SIG-M5 treated with dmso at 0.1 percent for 504 hours (cell line): ENCODE data around the gene TXNDC2.
"Not testable (repeated sequence)": the region's sequence is repeated elsewhere in the genome, so short reads cannot be mapped to it uniquely, and the experiment has no call there.

Experiments used
- DNase-seq: peaks from one replicate; lab custom pipeline; 2025; ENCODE audit not compliant: unreplicated experiment; lab: John Stamatoyannopoulos, UW

The TXNDC2 gene

GRCh38 chr18:9912285-9912684 is 26.5 kb downstream of the TXNDC2 start:
- not testable (repeated sequence) for DNase-seq

- DNase-seq, result no peak
Measured at GRCh38 chr18:9913151-9913525, 27.4 kb downstream of the TXNDC2 start.

- peak; percentile 94 for DNase-seq
Measured at GRCh38 chr18:9913526-9914333, 28.0 kb downstream of the TXNDC2 start, which contains the start of gene VAPA. VAPA (plus strand) TSS chr18:9914016; CDS start chr18:9914257, 241 bp downstream.

GRCh38 chr18:9914334-9914583 is 28.5 kb downstream of the TXNDC2 start:
- DNase-seq, result no peak

GRCh38 chr18:9914584-9915290 is 29.0 kb downstream of the TXNDC2 start:
- DNase-seq, result peak; percentile 72

GRCh38 chr18:9915291-9916076 is 29.7 kb downstream of the TXNDC2 start:
- no peak for DNase-seq

GRCh38 chr18:9916077-9916639 is 30.4 kb downstream of the TXNDC2 start:
- DNase-seq, result peak; percentile 21

GRCh38 chr18:9916808-9917207 is 31.0 kb downstream of the TXNDC2 start:
- DNase-seq, result no peak

- DNase-seq, result no peak
Measured at GRCh38 chr18:9918016-9918680, 32.4 kb downstream of the TXNDC2 start.

- DNase-seq, result no peak
Measured at GRCh38 chr18:9919564-9920232, 33.9 kb downstream of the TXNDC2 start.

GRCh38 chr18:9922592-9923311 is 37.0 kb downstream of the TXNDC2 start:
- no peak for DNase-seq

GRCh38 chr18:9924371-9924943 is 38.7 kb downstream of the TXNDC2 start:
- no peak for DNase-seq

GRCh38 chr18:9925369-9925768 is 39.6 kb downstream of the TXNDC2 start:
- DNase-seq, result no peak

GRCh38 chr18:9925795-9926194 is 40.0 kb downstream of the TXNDC2 start:
- DNase-seq, result no peak

GRCh38 chr18:9926223-9926894 is 40.6 kb downstream of the TXNDC2 start:
- DNase-seq, result no peak

GRCh38 chr18:9926977-9927376 is 41.2 kb downstream of the TXNDC2 start:
- no peak for DNase-seq

GRCh38 chr18:9927392-9928063 is 41.8 kb downstream of the TXNDC2 start:
- DNase-seq, result no peak

GRCh38 chr18:9928646-9929259 is 43.0 kb downstream of the TXNDC2 start:
- no peak for DNase-seq
